Vagina (tissue), 2 donors: Measurements from ENCODE around the gene UQCRC2. TPM values are rescaled to one million over a fixed set of nuclear protein-coding genes. Genes with fewer than 3 reads are reported as not detected.

Source experiments
- DNase-seq, 2 donors: peaks; one replicate each; pipeline ENCODE4 v3.0.0-alpha.2; 2017; ENCODE audit errors: extremely low spot score in 2 of 2
- H3K27ac ChIP-seq: fragments of 200-600 bp; sonication (generic); one replicate; pipeline ENCODE4 v1.5.1; 2019
- H3K27me3 ChIP-seq: fragments of 200-600 bp; sonication (generic); one replicate; pipeline ENCODE4 v1.5.1; 2019
- H3K36me3 ChIP-seq, 2 donors: fragments of 200-600 bp; sonication (generic); one replicate each; pipeline ENCODE4 v1.5.1; 2017 to 2019
- H3K4me1 ChIP-seq: fragments of 200-600 bp; sonication (generic); one replicate; pipeline ENCODE4 v1.5.1; 2019
- H3K4me3 ChIP-seq, 2 donors: fragments of 200-600 bp; sonication (generic); 1 replicate in 1 of 2; 2 replicates in 1 of 2; pipeline ENCODE4 v1.5.1; 2016 to 2019
- H3K9me3 ChIP-seq: fragments of 200-600 bp; sonication (generic); one replicate; pipeline ENCODE4 v1.5.1; 2019
- POLR2A ChIP-seq, 2 donors: fragments of 450-650 bp; IDR thresholded peaks; one replicate each; pipeline ENCODE4 v1.6.1; 2017; ENCODE audit warnings: antibody characterized with exemption in 2 of 2, mild to moderate bottlenecking in 2 of 2, moderate library complexity in 2 of 2
- POLR2AphosphoS5 ChIP-seq, 2 donors: sonication (generic); formaldehyde crosslinking; IDR thresholded peaks; one replicate each; pipeline ENCODE4 v1.9.0; 2017; ENCODE audit warnings: antibody characterized with exemption in 2 of 2, mild to moderate bottlenecking in 2 of 2, low read depth in 1 of 2; ENCODE audit not compliant: insufficient read depth in 1 of 2
- intact Hi-C: fragments of 100-400 bp; cut with DNase I; formaldehyde crosslinking; loops from one replicate; pipeline ENCODE4 v1.15.1; 2023
- total RNA-seq: library from RNA; depleted of rRNA; stranded (reverse); fragments of >200 nt; gene quantifications from one replicate; pipeline ENCODE4 v1.2.3, GENCODE V29; 2016
- TF ChIP-seq, protein P1 (sequence below), 3 experiments: fragments of 450-650 bp in 2 of 3; fragments of 200-600 bp in 1 of 3; sonication (generic) in 1 of 3; IDR thresholded peaks; one replicate each; pipeline ENCODE4 v1.5.1; 2017 to 2019; ENCODE audit warnings: antibody characterized with exemption in 3 of 3, mild to moderate bottlenecking in 2 of 3, moderate library complexity in 2 of 3

UQCRC2 gene
- total RNA-seq, 1 donor from 2014 or later: 155 TPM

- Histone ChIP-seq H3K27ac (peak within 1 kb of the TSS; percentile 83), H3K36me3 (no peaks in the 10 kb centered on the region), H3K4me3 (peak within 1 kb of the TSS; percentile 85 to 93), H3K9me3 (no peaks in the 10 kb centered on the region), H3K4me1 (peaks cover 29% of the 10 kb centered on the region), H3K27me3 (no peaks in the 10 kb centered on the region)
- intact Hi-C loops: loop anchor here (5.0 kb wide), 1 partner anchor 290 kb away; the partner anchor contains the start of gene POLR3E
- TF ChIP-seq POLR2AphosphoS5 (IDR thresholded peaks at IDR 0.05; ENCODE audit: insufficient read depth in 1 of 2, low read depth in 1 of 2) (peak in 1 of 2 donors; percentile 55), POLR2A (IDR thresholded peaks at IDR 0.05) (no peak)
- DNase-seq: no peak
Observed at GRCh38 chr16:22007509-22008214, 54.5 kb downstream of the UQCRC2 start, which contains the start of gene MOSMO. Gene MOSMO, plus strand, starts transcription at chr16:22008111. Its CDS starts 191 bp downstream, at chr16:22008302.

DNA sequence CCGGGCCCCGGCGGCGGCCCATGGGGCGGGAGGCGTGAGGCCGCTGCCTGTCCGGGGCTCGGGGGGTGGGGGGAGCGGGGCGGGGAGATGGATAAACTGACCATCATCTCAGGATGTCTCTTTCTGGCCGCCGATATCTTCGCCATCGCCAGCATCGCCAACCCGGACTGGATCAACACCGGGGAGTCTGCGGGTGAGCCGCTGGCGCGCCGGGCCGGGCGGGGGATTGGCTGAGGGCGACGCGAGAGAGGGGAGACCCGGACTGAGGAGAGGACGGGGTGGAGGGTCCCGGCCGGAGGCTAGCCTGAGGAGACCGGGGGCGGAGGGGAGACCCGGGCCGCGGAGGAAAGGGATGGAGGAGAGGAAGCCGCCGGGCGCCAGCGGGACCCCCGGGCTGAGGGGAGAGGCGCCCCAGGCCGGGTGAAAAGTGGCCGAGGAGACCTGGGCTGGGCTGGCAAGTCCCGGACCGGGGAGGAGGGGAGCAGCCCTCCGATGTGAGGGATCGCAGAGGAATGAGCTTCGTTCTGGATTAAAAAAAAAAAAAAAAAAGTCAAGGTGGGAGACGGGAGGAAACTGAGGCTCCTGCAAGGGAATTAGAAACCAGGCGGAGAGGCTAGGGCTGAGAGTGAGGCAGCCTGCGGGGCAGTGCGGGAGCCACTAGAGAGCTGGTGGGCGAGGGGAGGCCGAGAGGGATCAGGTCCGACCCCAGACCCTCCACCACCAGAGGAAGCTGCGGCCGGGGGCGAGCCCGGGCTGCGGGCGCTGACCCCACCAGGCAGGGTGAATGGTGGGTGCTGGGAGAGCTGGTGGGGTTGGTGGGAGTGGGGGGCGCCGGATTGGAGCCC, 55.3 kb downstream of the UQCRC2 start:
- Histone ChIP-seq H3K4me3 (peak overlapping the region; percentile 85 to 93), H3K27me3 (no peaks in the 10 kb centered on the region), H3K36me3 (no peaks in the 10 kb centered on the region), H3K27ac (peak overlapping the region; percentile 64), H3K9me3 (no peaks in the 10 kb centered on the region), H3K4me1 (peaks cover 29% of the 10 kb centered on the region)
- no peak for DNase-seq
- TF ChIP-seq, protein P1, sequence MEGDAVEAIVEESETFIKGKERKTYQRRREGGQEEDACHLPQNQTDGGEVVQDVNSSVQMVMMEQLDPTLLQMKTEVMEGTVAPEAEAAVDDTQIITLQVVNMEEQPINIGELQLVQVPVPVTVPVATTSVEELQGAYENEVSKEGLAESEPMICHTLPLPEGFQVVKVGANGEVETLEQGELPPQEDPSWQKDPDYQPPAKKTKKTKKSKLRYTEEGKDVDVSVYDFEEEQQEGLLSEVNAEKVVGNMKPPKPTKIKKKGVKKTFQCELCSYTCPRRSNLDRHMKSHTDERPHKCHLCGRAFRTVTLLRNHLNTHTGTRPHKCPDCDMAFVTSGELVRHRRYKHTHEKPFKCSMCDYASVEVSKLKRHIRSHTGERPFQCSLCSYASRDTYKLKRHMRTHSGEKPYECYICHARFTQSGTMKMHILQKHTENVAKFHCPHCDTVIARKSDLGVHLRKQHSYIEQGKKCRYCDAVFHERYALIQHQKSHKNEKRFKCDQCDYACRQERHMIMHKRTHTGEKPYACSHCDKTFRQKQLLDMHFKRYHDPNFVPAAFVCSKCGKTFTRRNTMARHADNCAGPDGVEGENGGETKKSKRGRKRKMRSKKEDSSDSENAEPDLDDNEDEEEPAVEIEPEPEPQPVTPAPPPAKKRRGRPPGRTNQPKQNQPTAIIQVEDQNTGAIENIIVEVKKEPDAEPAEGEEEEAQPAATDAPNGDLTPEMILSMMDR (IDR thresholded peaks at IDR 0.05): no peak
- TF ChIP-seq POLR2A (IDR thresholded peaks at IDR 0.05) (no peak), POLR2AphosphoS5 (IDR thresholded peaks at IDR 0.05; ENCODE audit: insufficient read depth in 1 of 2, low read depth in 1 of 2) (no peak)
- intact Hi-C loops: loop anchor here (5.0 kb wide), 1 partner anchor 289 kb away; the partner anchor contains the start of gene POLR3E

DNA sequence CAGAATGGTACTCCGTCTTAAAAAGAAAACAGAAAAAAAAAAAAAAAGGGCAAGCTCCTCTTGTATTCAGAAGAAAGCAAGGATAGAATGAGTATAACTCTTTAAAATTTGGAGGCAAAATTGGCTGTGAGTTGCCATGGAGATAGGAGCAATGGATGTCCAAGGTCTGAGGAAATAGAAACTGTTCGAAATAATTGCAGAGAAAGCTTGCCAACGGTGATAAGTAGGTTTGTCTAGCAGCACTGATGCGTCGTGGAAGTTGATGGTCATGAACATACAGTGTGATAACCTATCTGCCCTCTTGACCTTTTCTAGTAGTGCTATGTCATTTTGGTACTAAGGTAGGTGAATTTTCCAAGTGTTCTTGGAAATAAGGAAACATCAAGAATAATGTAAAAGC, 57.7 kb downstream of the UQCRC2 start:
- DNase-seq: no peak
- TF ChIP-seq POLR2AphosphoS5 (IDR thresholded peaks at IDR 0.05; ENCODE audit: insufficient read depth in 1 of 2, low read depth in 1 of 2) (no peak), POLR2A (IDR thresholded peaks at IDR 0.05) (no peak)
- TF ChIP-seq, protein P1 (IDR thresholded peaks at IDR 0.05): no peak
- Histone ChIP-seq H3K27me3 (no peaks in the 10 kb centered on the region), H3K4me1 (peaks cover 29% of the 10 kb centered on the region), H3K4me3 (no peak overlapping the region), H3K27ac (no peak overlapping the region), H3K9me3 (no peaks in the 10 kb centered on the region), H3K36me3 (no peaks in the 10 kb centered on the region)
- intact Hi-C loops: no loop called here

- intact Hi-C loops: no loop called here
Observed at GRCh38 chr16:22012241-22012640, 59.1 kb downstream of the UQCRC2 start.

GRCh38 chr16:22013486-22013885, 60.3 kb downstream of the UQCRC2 start:
- Histone ChIP-seq H3K36me3 (no peaks in the 10 kb centered on the region), H3K27me3 (no peaks in the 10 kb centered on the region), H3K9me3 (no peaks in the 10 kb centered on the region), H3K27ac (no peak overlapping the region), H3K4me3 (no peak overlapping the region), H3K4me1 (peaks cover 30% of the 10 kb centered on the region)
- DNase-seq: no peak
- TF ChIP-seq, protein P1 (IDR thresholded peaks at IDR 0.05): no peak
- TF ChIP-seq POLR2AphosphoS5 (IDR thresholded peaks at IDR 0.05; ENCODE audit: insufficient read depth in 1 of 2, low read depth in 1 of 2): no peak
- no peak for TF ChIP-seq POLR2A (IDR thresholded peaks at IDR 0.05)
- intact Hi-C loops: no loop called here

More at GRCh38 chr16:22012241-22012640, 59.1 kb downstream of the UQCRC2 start:
- no peaks in the 10 kb centered on the region for H3K27me3 ChIP-seq
- H3K27ac ChIP-seq: no peak overlapping the region
- DNase-seq: no peak
- no peaks in the 10 kb centered on the region for H3K9me3 ChIP-seq
- H3K4me1 ChIP-seq: peaks cover 25% of the 10 kb centered on the region
- TF ChIP-seq, protein P1 (IDR thresholded peaks at IDR 0.05): no peak
- TF ChIP-seq POLR2AphosphoS5 (IDR thresholded peaks at IDR 0.05; ENCODE audit: insufficient read depth in 1 of 2, low read depth in 1 of 2): no peak
- no peak for TF ChIP-seq POLR2A (IDR thresholded peaks at IDR 0.05)
- H3K36me3 ChIP-seq: no peaks in the 10 kb centered on the region
- no peak overlapping the region for H3K4me3 ChIP-seq
